Measurements from ENCODE around the gene SORL1.

The SORL1 gene

GRCh38 chr11:121508449-121508848, 56.3 kb downstream of the SORL1 start:
- no peak for DNase-seq

- no peak for DNase-seq
Measured at GRCh38 chr11:121510438-121510837, 58.3 kb downstream of the SORL1 start.

DNA sequence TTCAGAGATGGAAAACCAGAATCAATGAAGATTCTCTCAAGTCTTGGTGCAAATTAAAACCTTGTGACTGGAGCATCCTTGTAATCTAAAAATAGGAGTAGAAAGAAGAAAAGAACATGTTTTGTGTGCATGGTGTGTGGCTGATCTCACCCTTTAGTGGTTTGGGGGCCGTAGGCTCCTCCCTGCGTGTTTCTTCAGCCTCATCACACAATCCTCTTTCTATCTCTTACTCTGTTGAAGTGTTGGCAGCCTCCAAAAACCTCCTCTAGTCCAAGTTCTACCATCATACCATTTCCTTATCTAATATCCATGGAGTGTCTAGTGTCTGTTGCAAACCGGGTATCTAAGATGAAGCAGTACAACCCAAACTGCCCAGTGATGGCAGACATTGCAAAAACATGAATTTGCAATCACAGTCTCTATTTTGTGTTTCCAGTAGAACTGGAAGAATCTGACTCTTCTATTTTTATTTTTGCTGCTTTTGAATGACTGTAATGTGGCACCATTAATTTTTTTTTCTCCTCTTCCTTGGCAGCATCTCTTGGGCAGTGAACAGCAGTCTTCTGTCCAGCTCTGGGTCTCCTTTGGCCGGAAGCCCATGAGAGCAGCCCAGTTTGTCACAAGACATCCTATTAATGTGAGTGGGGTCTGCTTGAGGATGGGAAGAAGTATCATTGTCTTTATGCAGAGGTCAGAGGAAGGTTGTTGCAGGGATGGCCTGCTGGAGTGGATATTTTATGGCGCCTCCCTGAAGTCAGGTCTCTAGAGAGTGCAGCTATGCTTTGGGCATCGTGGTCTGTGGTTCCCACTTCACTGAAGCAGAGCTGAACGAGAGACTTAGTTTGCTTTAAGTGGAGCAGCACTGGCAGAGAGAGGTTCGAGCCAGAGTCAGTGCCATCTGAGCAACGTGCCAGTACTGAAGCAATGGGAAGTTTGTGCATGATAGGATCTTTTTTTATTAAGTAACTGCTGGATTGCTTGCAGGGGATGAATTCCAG, 60.7 kb downstream of the SORL1 start:
- no peak for DNase-seq

DNA sequence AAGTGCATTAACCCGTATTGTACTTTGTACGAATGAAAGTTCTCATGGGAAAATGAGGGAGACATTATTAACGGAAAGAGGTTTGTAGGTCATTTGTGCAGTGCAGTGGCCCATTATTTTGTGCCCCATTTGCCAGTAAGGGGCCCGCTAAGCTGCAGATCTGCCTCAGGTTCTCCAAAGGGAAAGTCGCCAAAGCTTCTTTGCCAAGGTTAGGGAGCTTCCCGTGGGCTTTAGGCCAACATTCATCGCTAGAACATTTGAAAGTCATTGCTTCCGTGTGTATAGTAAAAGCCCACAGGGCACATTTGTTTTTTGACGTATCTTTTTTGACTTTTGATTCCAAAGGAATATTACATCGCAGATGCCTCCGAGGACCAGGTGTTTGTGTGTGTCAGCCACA, 61.7 kb downstream of the SORL1 start:
- DNase-seq: no peak

DNA sequence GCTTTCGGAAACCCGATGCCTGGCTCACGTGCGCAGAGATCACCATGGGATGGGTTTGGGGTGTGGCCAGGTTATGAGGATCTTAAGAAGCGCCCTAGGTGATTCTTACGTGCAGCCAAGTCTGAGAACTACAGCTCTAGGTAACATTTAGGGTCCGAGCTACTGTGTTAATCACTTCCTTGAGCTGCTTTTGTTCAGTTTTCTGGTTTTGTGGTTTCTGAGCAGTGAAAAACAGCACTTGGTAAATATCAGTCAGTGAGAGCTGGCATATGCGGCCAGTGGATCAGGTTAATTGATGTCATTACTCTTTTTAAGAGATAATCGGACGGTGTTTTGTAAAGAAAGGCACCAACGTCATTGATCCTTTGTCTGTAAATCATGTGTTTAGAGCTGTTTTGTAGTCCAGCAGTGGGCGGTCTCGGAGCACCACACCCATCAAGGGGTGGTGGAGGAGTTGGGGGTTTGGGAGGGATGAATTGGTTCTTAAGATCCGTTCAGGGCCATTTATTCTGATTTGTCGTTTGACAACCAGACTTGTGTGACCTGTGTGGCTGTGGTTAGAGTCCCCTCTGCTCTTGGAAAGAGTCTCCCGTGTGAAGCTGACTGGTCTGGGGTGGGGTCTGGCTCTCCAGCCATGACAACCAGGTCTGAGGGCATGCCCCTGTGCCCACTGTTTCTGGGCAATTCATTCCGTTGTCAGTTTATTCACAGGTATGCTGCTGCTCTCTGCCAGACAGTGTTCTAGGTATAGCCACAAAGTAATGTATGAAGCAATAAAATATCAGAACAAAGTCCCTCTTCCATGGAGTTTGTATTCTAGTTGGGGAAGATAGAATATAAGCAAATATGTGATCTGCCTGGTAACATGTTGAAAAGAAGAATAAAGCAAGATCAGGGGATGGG, 62.6 kb downstream of the SORL1 start:
- DNase-seq: no peak

GRCh38 chr11:121515335-121515671, 63.2 kb downstream of the SORL1 start:
- no peak for DNase-seq

GRCh38 chr11:121517996-121518395, 65.9 kb downstream of the SORL1 start:
- DNase-seq: no peak

GRCh38 chr11:121520243-121521144, 68.4 kb downstream of the SORL1 start:
- no peak for DNase-seq

DNA sequence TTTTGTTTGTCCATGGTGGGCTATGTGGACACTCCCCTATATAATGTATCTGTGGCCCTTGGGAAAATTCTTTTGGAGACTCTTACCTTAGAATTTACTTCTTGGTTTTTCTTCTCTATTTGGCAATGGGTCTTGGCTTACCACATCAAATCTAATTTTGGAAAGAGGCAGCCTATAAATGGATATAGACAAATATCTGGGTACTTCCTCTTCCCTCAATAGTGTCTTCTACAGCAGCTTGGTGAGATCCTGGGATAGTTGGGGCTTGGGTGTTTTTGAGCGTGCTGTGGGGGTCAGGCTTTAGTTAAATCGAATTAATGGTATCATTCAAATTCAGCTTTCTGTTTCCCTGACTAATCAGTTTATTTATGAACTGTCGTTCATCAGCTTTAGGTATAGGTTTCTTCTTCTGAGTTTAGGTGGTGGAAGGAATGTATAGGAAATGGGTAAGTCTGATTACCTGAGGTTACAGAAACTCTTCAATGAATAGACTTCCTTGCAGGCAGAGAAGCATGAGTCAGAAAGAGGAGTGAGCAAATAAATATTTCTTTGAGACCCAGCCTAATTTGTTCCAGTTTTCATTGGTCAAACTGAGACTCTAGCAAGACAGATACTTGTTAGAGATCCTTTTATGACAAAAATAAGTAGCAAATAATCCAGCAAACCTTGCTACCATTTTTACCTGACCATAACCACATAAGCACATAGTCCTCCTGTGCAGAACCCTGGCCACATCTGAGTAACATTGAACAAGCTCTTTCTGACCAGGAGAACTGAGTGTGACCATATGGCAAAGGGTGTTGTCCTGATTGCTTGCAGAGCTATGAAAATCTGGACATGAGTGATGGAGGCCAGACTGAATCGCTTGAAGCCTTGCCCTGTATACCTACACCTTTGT, 69.3 kb downstream of the SORL1 start:
- DNase-seq: no peak

DNA sequence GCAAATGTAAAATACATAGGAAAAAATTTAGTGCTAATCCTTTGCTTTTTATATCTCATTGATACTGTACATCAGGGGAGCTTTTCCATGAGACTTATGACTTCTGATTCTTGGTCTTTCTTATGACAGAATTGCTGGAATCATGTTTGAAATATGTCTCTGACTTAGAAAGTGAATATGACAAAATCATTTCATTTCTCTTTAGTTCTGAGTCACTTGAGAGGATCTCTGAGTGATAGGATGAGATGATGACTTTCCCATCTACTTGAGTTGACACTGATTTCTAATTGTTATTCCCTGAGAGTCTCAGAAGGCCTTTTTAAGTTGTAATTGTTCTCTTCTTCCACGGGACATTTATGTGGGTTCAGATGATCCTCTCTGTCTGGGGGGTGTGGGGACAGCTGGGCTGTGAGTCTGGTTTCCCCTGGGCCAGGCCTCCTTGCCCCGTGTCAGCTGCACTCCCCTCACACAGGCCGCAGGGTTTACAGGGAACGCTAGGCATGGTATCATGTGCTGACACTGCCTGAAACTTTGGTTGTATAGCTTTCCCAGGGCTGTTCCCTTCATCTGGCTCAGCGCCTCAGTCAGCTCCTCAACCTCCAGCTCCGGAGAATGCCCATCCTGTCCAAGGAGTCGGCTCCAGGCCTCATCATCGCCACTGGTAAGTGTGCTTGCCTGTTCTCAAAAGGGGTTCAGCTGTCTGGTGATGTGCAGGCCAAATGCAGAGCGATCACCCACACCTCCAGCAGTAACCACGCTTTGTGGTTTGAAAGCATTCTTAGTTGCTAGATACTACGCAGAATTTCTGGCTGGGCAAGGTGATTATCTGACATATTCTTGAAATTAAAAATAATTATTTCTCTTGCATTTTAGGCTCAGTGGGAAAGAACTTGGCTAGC, 70.2 kb downstream of the SORL1 start:
- no peak for DNase-seq

DNA sequence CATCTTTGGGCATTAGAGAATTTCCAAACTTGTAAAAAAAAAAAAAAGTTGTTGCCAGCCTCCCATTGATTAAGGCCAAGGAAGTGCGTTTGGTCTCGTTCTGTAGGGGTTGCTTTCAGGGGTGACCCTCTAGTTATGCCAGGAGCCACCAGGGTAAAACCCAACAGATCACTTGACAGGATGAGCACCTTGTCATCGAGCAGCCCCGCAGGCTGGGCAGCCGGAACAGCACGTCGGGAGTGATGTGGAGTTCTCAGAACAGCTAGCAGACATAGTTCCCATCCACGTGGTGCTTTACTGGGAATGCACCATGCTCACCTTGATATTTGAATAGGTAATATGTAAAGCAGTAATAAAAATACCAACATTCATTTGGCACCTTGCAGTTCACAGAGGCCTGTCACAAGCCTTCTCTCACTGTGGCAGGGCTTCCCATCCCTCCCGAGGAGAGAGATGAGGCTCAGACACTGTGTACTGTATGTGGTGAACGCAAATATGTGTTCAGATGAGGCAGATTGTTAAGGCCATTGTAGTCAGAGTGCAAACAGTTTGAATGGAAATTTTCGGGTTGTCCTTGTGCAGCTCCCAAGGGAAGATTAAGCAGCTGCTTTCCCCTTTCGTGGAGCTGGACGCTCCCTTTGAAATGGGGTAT, 71.6 kb downstream of the SORL1 start:
- no peak for DNase-seq

- DNase-seq: no peak
Measured at GRCh38 chr11:121524233-121524631, 72.1 kb downstream of the SORL1 start.

- no peak for DNase-seq
Measured at GRCh38 chr11:121525376-121525775, 73.3 kb downstream of the SORL1 start.

DNA sequence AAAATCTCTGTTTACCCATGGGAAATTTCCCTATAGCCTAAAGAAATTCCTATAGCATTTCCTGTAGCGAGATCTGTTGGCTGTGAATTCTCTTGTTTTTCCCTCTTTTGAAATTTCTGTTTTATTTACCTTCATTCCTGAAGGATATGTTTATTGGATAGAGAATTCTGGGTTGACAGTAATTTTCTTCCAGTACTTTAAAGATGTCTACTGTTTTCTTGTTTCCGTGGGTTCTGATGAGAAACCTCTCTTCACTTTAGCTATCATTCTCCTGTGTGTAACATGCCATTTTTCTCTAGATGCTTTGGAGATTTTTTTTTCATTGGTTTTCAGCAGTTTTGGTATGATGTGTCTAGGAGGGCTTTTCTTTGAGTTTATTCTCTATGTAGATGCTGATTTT, 78.1 kb downstream of the SORL1 start:
- DNase-seq: no peak

GRCh38 chr11:121533601-121534000, 81.5 kb downstream of the SORL1 start:
- DNase-seq: no peak

- no peak for DNase-seq
Measured at GRCh38 chr11:121534131-121535093, 82.3 kb downstream of the SORL1 start.

GRCh38 chr11:121535129-121535796, 83.1 kb downstream of the SORL1 start:
- DNase-seq: no peak

GRCh38 chr11:121536126-121536525, 84.0 kb downstream of the SORL1 start:
- DNase-seq: no peak

Data from NK-92 treated with Interleukin-12 subunit alpha and Interleukin-12 subunit beta, amount 100 ng/mL, for 24 hours (cell line).